Measurements from ENCODE around the gene WWC1. TPM values are rescaled to one million over a fixed set of nuclear protein-coding genes. Genes with fewer than 3 reads are reported as not detected.

WWC1 gene
- total RNA-seq, 2 donors from 2014 or later = 45.3 to 52.6 TPM

GRCh38 chr5:168318240-168318639 lies 26.8 kb downstream of the WWC1 start:
- TF ChIP-seq POLR2A (IDR thresholded peaks at IDR 0.05) (no peak), POLR2AphosphoS5 (IDR thresholded peaks at IDR 0.05) (no peak), CTCF (IDR thresholded peaks at IDR 0.05) (no peak)
- intact Hi-C loops (cut with DNase I) = no loop called here
- no peaks in the 10 kb centered on the region for H3K36me3 ChIP-seq
- H3K27ac ChIP-seq = no peak overlapping the region
- H3K9me3 ChIP-seq = no peaks in the 10 kb centered on the region
- no peaks in the 10 kb centered on the region for H3K27me3 ChIP-seq (replicated peaks; ENCODE audit: insufficient read depth)
- peaks cover 6% of the 10 kb centered on the region for H3K4me1 ChIP-seq (replicated peaks)
- 94% methylated on average over 4 of the region's 4 CpGs for WGBS
- no peak for DNase-seq (ENCODE audit: low spot score)
- H3K4me3 ChIP-seq = no peak overlapping the region

GRCh38 chr5:168319774-168320173 lies 28.3 kb downstream of the WWC1 start:
- intact Hi-C loops (cut with DNase I) = no loop called here
- no peak for DNase-seq (ENCODE audit: low spot score)
- Histone ChIP-seq H3K27ac (no peak overlapping the region), H3K36me3 (no peaks in the 10 kb centered on the region), H3K4me1 (replicated peaks) (peaks cover 6% of the 10 kb centered on the region), H3K9me3 (no peaks in the 10 kb centered on the region), H3K4me3 (no peak overlapping the region), H3K27me3 (replicated peaks; ENCODE audit: insufficient read depth) (no peaks in the 10 kb centered on the region)
- WGBS = 86% methylated on average over 3 of the region's 3 CpGs
- TF ChIP-seq POLR2A (IDR thresholded peaks at IDR 0.05) = no peak
- no peak for TF ChIP-seq POLR2AphosphoS5 (IDR thresholded peaks at IDR 0.05)
- TF ChIP-seq CTCF (IDR thresholded peaks at IDR 0.05) = no peak

- intact Hi-C loops (cut with DNase I) = no loop called here
Observed at GRCh38 chr5:168320805-168321204, 29.4 kb downstream of the WWC1 start.

GRCh38 chr5:168324859-168325630 lies 33.6 kb downstream of the WWC1 start:
- Histone ChIP-seq H3K27ac (no peak overlapping the region), H3K4me3 (no peak overlapping the region), H3K4me1 (replicated peaks) (peaks cover 18% of the 10 kb centered on the region), H3K9me3 (no peaks in the 10 kb centered on the region), H3K27me3 (replicated peaks; ENCODE audit: insufficient read depth) (no peaks in the 10 kb centered on the region), H3K36me3 (no peaks in the 10 kb centered on the region)
- 63% methylated on average over 5 of the region's 5 CpGs for WGBS
- no peak for DNase-seq (ENCODE audit: low spot score)
- TF ChIP-seq POLR2A (IDR thresholded peaks at IDR 0.05) (no peak), POLR2AphosphoS5 (IDR thresholded peaks at IDR 0.05) (no peak), CTCF (IDR thresholded peaks at IDR 0.05) (no peak)
- intact Hi-C loops (cut with DNase I) = no loop called here

More at GRCh38 chr5:168320805-168321204, 29.4 kb downstream of the WWC1 start:
- WGBS = 87% methylated on average over 9 of the region's 9 CpGs
- no peaks in the 10 kb centered on the region for H3K9me3 ChIP-seq
- DNase-seq (ENCODE audit: low spot score) = no peak
- no peak overlapping the region for H3K27ac ChIP-seq
- no peak overlapping the region for H3K4me3 ChIP-seq
- TF ChIP-seq POLR2AphosphoS5 (IDR thresholded peaks at IDR 0.05) (no peak), POLR2A (IDR thresholded peaks at IDR 0.05) (no peak), CTCF (IDR thresholded peaks at IDR 0.05) (no peak)
- no peaks in the 10 kb centered on the region for H3K27me3 ChIP-seq (replicated peaks; ENCODE audit: insufficient read depth)
- H3K4me1 ChIP-seq (replicated peaks) = peaks cover 5% of the 10 kb centered on the region
- no peaks in the 10 kb centered on the region for H3K36me3 ChIP-seq

- 97% methylated on average over 3 of the region's 3 CpGs for WGBS
- Histone ChIP-seq H3K36me3 (no peaks in the 10 kb centered on the region), H3K9me3 (no peaks in the 10 kb centered on the region), H3K27me3 (replicated peaks; ENCODE audit: insufficient read depth) (no peaks in the 10 kb centered on the region), H3K27ac (no peak overlapping the region), H3K4me1 (replicated peaks) (peaks cover 18% of the 10 kb centered on the region), H3K4me3 (no peak overlapping the region)
- DNase-seq (ENCODE audit: low spot score) = no peak
- TF ChIP-seq CTCF (IDR thresholded peaks at IDR 0.05) = no peak
- no peak for TF ChIP-seq POLR2A (IDR thresholded peaks at IDR 0.05)
- TF ChIP-seq POLR2AphosphoS5 (IDR thresholded peaks at IDR 0.05) = no peak
- intact Hi-C loops (cut with DNase I) = no loop called here
Observed at GRCh38 chr5:168327019-168327421, 35.6 kb downstream of the WWC1 start.
